Caco-2 (cell line): ENCODE results near the gene HSDL2. TPM values are rescaled to one million over a fixed set of nuclear protein-coding genes. Genes with fewer than 3 reads are reported as not detected.

Experiments used
- BruUV-seq: library from RNA; stranded (reverse); fragments of 400-500 nt; replicated peaks from 2 replicates; lab custom pipeline; 2021; lab: Mats Ljungman, UMichigan
- CTCF ChIA-PET: fragments of 300-600 bp; sonication (Branson Sonifier 250); formaldehyde crosslinking; loops from one replicate; lab custom pipeline; 2022; ENCODE audit warnings: antibody characterized with exemption; lab: Charles Lee
- POLR2A ChIA-PET: fragments of 300-600 bp; sonication (Branson Sonifier 250); formaldehyde crosslinking; loops from one replicate; lab custom pipeline; 2022; ENCODE audit warnings: antibody characterized with exemption; lab: Charles Lee
- DNase-seq, 2 experiments: peaks; one replicate each; pipeline versions ENCODE4 v3.0.0 to v3.0.0-alpha.2; 2020 to 2022
- H3K27me3 ChIP-seq: replicated peaks from 2 replicates; pipeline ENCODE4 v1.6.0; 2011; ENCODE audit warnings: low read length; ENCODE audit not compliant: control insufficient read depth, insufficient read depth
- H3K36me3 ChIP-seq: 2 replicates; pipeline ENCODE4 v1.5.1; 2011; ENCODE audit warnings: low read length; ENCODE audit not compliant: control insufficient read depth, insufficient read depth
- H3K4me1 ChIP-seq: fragments of 250-450 bp; sonication (Bioruptor Pico); 2 replicates; pipeline ENCODE4 v1.5.1; 2020; ENCODE audit warnings: mild to moderate bottlenecking
- H3K4me3 ChIP-seq: 2 replicates; pipeline ENCODE4 v1.5.1; 2011; ENCODE audit warnings: low read depth, mild to moderate bottlenecking, control low read depth, low read length
- H3K9me3 ChIP-seq: fragments of 250-450 bp; sonication (Bioruptor Pico); 2 replicates; pipeline ENCODE4 v1.5.1; 2020; ENCODE audit warnings: mild to moderate bottlenecking, moderate library complexity
- H3K27ac Mint-ChIP-seq: one replicate; pipeline ENCODE4 v1.8.0; 2022; ENCODE audit warnings: mixed read lengths; ENCODE audit not compliant: unreplicated experiment
- H3K27me3 Mint-ChIP-seq: one replicate; pipeline ENCODE4 v1.8.0; 2022; ENCODE audit warnings: mixed read lengths; ENCODE audit not compliant: insufficient read depth, unreplicated experiment
- H3K36me3 Mint-ChIP-seq: one replicate; pipeline ENCODE4 v1.8.0; 2022; ENCODE audit warnings: mild to moderate bottlenecking, mixed read lengths; ENCODE audit not compliant: insufficient read depth, unreplicated experiment
- H3K4me1 Mint-ChIP-seq: one replicate; pipeline ENCODE4 v1.8.0; 2022; ENCODE audit warnings: low read depth, mixed read lengths; ENCODE audit not compliant: unreplicated experiment
- H3K4me3 Mint-ChIP-seq: one replicate; pipeline ENCODE4 v1.8.0; 2022; ENCODE audit warnings: mild to moderate bottlenecking, moderate library complexity, mixed read lengths; ENCODE audit not compliant: unreplicated experiment
- H3K9me3 Mint-ChIP-seq: one replicate; pipeline ENCODE4 v1.8.0; 2022; ENCODE audit warnings: mixed read lengths; ENCODE audit not compliant: unreplicated experiment
- intact Hi-C: fragments of 100-400 bp; cut with micrococcal nuclease; formaldehyde crosslinking; loops from one replicate; pipeline ENCODE4 v1.10.0; 2022; ENCODE audit not compliant: unreplicated experiment
- total RNA-seq: library from RNA; stranded (reverse); gene quantifications from 2 replicates; pipeline ENCODE4 v1.2.3, GENCODE V29; 2022
- TF ChIP-seq, protein P1 (sequence below), 2 experiments: fragments of 200-600 bp in 1 of 2; IDR thresholded peaks; 1 replicate in 1 of 2; 2 replicates in 1 of 2; pipeline versions ENCODE4 v1.5.1 to v1.8.0; 2011 to 2022; ENCODE audit warnings: antibody characterized with exemption in 1 of 2, control low read depth in 1 of 2, inconsistent platforms in 1 of 2, low read depth in 1 of 2, low read length in 1 of 2, mild to moderate bottlenecking in 1 of 2, moderate library complexity in 1 of 2; ENCODE audit not compliant: insufficient read depth in 1 of 2, severe bottlenecking in 1 of 2, unreplicated experiment in 1 of 2

The HSDL2 gene
- total RNA-seq, 1 experiment from 2014 or later, result 134 TPM

GRCh38 chr9:112502175-112502946 lies 122.5 kb downstream of the HSDL2 start:
- CTCF ChIA-PET, result no interaction called here
- Mint-ChIP-seq H3K9me3 (no peaks in the 10 kb centered on the region), H3K27ac (peak overlapping the region; percentile 8), H3K4me1 (peaks cover 22% of the 10 kb centered on the region), H3K36me3 (peaks cover 12% of the 10 kb centered on the region), H3K27me3 (no peaks in the 10 kb centered on the region), H3K4me3 (no peak overlapping the region)
- intact Hi-C loops, result no loop called here
- TF ChIP-seq, protein P1, sequence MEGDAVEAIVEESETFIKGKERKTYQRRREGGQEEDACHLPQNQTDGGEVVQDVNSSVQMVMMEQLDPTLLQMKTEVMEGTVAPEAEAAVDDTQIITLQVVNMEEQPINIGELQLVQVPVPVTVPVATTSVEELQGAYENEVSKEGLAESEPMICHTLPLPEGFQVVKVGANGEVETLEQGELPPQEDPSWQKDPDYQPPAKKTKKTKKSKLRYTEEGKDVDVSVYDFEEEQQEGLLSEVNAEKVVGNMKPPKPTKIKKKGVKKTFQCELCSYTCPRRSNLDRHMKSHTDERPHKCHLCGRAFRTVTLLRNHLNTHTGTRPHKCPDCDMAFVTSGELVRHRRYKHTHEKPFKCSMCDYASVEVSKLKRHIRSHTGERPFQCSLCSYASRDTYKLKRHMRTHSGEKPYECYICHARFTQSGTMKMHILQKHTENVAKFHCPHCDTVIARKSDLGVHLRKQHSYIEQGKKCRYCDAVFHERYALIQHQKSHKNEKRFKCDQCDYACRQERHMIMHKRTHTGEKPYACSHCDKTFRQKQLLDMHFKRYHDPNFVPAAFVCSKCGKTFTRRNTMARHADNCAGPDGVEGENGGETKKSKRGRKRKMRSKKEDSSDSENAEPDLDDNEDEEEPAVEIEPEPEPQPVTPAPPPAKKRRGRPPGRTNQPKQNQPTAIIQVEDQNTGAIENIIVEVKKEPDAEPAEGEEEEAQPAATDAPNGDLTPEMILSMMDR (IDR thresholded peaks at IDR 0.05; ENCODE audit: insufficient read depth in 1 of 2, low read depth in 1 of 2, low read length in 1 of 2, severe bottlenecking in 1 of 2, unreplicated experiment in 1 of 2), result no peak
- POLR2A ChIA-PET, result no interaction called here
- peaks cover 29% of the 10 kb centered on the region for H3K4me1 ChIP-seq
- no peak for DNase-seq
- H3K36me3 ChIP-seq, result no peaks in the 10 kb centered on the region
- no TSS peak for BruUV-seq
- H3K27me3 ChIP-seq, result no peaks in the 10 kb centered on the region
- no peaks in the 10 kb centered on the region for H3K9me3 ChIP-seq
- no peak overlapping the region for H3K4me3 ChIP-seq

DNA sequence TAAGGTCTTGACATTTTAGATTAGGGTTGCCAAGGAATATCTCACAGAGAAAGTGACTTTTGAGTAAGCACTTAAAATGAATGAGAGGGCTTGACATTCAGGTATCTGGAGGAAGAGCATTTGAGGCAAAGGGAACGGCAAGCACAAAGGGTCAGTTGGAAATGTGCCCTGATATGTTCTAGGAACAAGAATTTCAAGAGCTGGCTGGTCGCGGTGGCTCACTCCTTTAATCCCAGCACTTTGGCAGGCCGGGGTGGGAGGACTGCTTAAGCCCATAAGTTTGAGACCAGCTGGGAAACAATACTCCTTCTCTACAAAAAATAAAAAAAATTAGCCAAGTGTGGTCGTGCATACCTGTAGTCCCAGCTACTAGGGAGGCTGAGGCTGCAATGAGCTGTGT lies 123.3 kb downstream of the HSDL2 start:
- Histone ChIP-seq H3K4me3 (no peak overlapping the region), H3K36me3 (no peaks in the 10 kb centered on the region), H3K27me3 (no peaks in the 10 kb centered on the region), H3K4me1 (peaks cover 30% of the 10 kb centered on the region), H3K9me3 (no peaks in the 10 kb centered on the region)
- Mint-ChIP-seq H3K27ac (peak overlapping the region; percentile 8), H3K4me3 (no peak overlapping the region), H3K4me1 (peaks cover 22% of the 10 kb centered on the region), H3K36me3 (peaks cover 12% of the 10 kb centered on the region), H3K9me3 (no peaks in the 10 kb centered on the region), H3K27me3 (no peaks in the 10 kb centered on the region)
- no peak for DNase-seq
- ChIA-PET POLR2A (no interaction called here), CTCF (no interaction called here)
- intact Hi-C loops, result no loop called here
- TF ChIP-seq, protein P1 (IDR thresholded peaks at IDR 0.05; ENCODE audit: insufficient read depth in 1 of 2, low read depth in 1 of 2, low read length in 1 of 2, severe bottlenecking in 1 of 2, unreplicated experiment in 1 of 2), result no peak
- no TSS peak for BruUV-seq

DNA sequence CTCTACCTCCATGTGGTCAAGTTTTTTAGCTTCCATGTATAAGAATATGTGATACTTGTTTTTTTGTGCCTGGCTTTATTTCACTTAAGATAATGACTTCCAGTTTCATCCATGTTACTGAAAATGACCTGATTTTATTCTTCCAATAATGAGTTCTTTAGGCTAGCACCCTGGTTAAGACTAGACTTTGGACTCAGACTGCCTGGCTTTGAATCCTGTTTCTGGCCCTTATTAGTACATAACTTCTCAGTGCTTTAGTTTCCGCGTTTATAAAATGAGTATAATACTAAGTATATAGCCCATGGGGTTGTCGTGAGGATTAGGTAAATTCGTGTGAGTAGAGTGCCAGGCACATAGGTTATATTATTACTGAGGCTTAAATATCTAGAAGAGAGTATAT lies 125.2 kb downstream of the HSDL2 start:
- Mint-ChIP-seq H3K36me3 (peaks cover 7% of the 10 kb centered on the region), H3K27me3 (no peaks in the 10 kb centered on the region), H3K4me3 (no peak overlapping the region), H3K27ac (peak overlapping the region; percentile 1), H3K4me1 (peaks cover 22% of the 10 kb centered on the region), H3K9me3 (no peaks in the 10 kb centered on the region)
- no peaks in the 10 kb centered on the region for H3K27me3 ChIP-seq
- intact Hi-C loops, result no loop called here
- DNase-seq, result no peak
- H3K4me3 ChIP-seq, result no peak overlapping the region
- TF ChIP-seq, protein P1 (IDR thresholded peaks at IDR 0.05; ENCODE audit: insufficient read depth in 1 of 2, low read depth in 1 of 2, low read length in 1 of 2, severe bottlenecking in 1 of 2, unreplicated experiment in 1 of 2), result no peak
- H3K4me1 ChIP-seq, result peaks cover 30% of the 10 kb centered on the region
- CTCF ChIA-PET, result no interaction called here
- no TSS peak for BruUV-seq
- H3K9me3 ChIP-seq, result no peaks in the 10 kb centered on the region
- H3K36me3 ChIP-seq, result no peaks in the 10 kb centered on the region
- POLR2A ChIA-PET, result no interaction called here
